ENCODE measurements around the gene HILPDA. TPM values are rescaled to one million over a fixed set of nuclear protein-coding genes. Genes with fewer than 3 reads are reported as not detected.
"Not testable (repeated sequence)": the region's sequence is repeated elsewhere in the genome, so short reads cannot be mapped to it uniquely, and the experiment has no call there.

Gene HILPDA
- total RNA-seq, 1 donor from 2014 or later: 46.4 TPM

- Histone ChIP-seq H3K36me3 (peaks cover 0 to 62% of the 10 kb centered on the region in 2 donors), H3K27me3 (no peaks in the 10 kb centered on the region), H3K9me3 (no peaks in the 10 kb centered on the region), H3K4me3 (no peak overlapping the region), H3K4me1 (no peaks in the 10 kb centered on the region), H3K27ac (no peak overlapping the region)
- intact Hi-C loops (cut with DNase I): no loop called here
- DNase-seq (ENCODE audit: extremely low spot score in 2 of 2): no peak
- TF ChIP-seq POLR2AphosphoS5 (IDR thresholded peaks at IDR 0.05; ENCODE audit: insufficient read depth in 1 of 2, low read depth in 1 of 2) (no peak), CTCF (IDR thresholded peaks at IDR 0.05) (no peak), POLR2A (IDR thresholded peaks at IDR 0.05) (no peak)
Observed at GRCh38 chr7:128497405-128497804, 41.7 kb downstream of the HILPDA start.

- H3K4me1 ChIP-seq; H3K27me3 ChIP-seq; DNase-seq (ENCODE audit: extremely low spot score in 2 of 2); H3K4me3 ChIP-seq; H3K27ac ChIP-seq; intact Hi-C loops (cut with DNase I); H3K9me3 ChIP-seq: not testable (repeated sequence)
- H3K36me3 ChIP-seq: peaks cover 0 to 13% of the 10 kb centered on the region in 2 donors
Observed at GRCh38 chr7:128505416-128505815, 49.7 kb downstream of the HILPDA start.

- H3K4me3 ChIP-seq; H3K36me3 ChIP-seq; H3K27me3 ChIP-seq; H3K4me1 ChIP-seq; intact Hi-C loops (cut with DNase I); DNase-seq (ENCODE audit: extremely low spot score in 2 of 2); H3K9me3 ChIP-seq; H3K27ac ChIP-seq: not testable (repeated sequence)
Observed at GRCh38 chr7:128506819-128507218, 51.1 kb downstream of the HILPDA start.

GRCh38 chr7:128507321-128507993, 51.8 kb downstream of the HILPDA start:
- H3K4me3 ChIP-seq; H3K27me3 ChIP-seq; DNase-seq (ENCODE audit: extremely low spot score in 2 of 2); H3K27ac ChIP-seq; H3K9me3 ChIP-seq; intact Hi-C loops (cut with DNase I); H3K36me3 ChIP-seq; H3K4me1 ChIP-seq: not testable (repeated sequence)

Small RNAs within 50 kb of the gene (small RNA-seq; reads per million reads assigned to genes)
- gene AC010655.1 (not detected), gene AC010655.2 (not detected), gene RF00017 (not detected), gene RNU7-54P (not detected)

Other genes starting within 250 kb of the HILPDA start
- gene LEP, start 214.6 kb upstream of the HILPDA start, total RNA-seq: 7.4 TPM
- 20.9 TPM for gene RBM28, start 112.0 kb upstream of the HILPDA start, total RNA-seq
- gene PRRT4, start 94.2 kb upstream of the HILPDA start, total RNA-seq: 7.6 TPM
- gene IMPDH1, start 45.9 kb upstream of the HILPDA start, total RNA-seq: 52.3 TPM
- gene METTL2B, start 20.9 kb downstream of the HILPDA start, total RNA-seq: 18.4 TPM
- gene GARIN1A, start 216.4 kb downstream of the HILPDA start, total RNA-seq: 1.5 TPM